SK-N-SH (cell line): ENCODE results near the gene ITFG1. TPM values are rescaled to one million over a fixed set of nuclear protein-coding genes. Genes with fewer than 3 reads are reported as not detected.

ENCODE experiments used
- CTCF ChIA-PET: fragments of 300-600, 350-600 bp; formaldehyde crosslinking; extraction: SDS; loops from one replicate; lab custom pipeline; 2021; lab: Yijun Ruan, JAX
- POLR2A ChIA-PET: fragments of 350-600 bp; sonication (Branson Sonifier 250); formaldehyde crosslinking; extraction: SDS; loops from one replicate; lab custom pipeline; 2020; ENCODE audit warnings: antibody characterized with exemption, inconsistent platforms; lab: Yijun Ruan, JAX
- DNase-seq: peaks from one replicate; pipeline ENCODE4 v3.0.0; 2012
- H2AFZ ChIP-seq: fragments of 200-600 bp; sonication (generic); 2 replicates; pipeline ENCODE4 v1.8.1; 2016; ENCODE audit warnings: antibody characterized with exemption, mild to moderate bottlenecking, low read depth
- H3F3A ChIP-seq: fragments of 200-600 bp; sonication (generic); replicated peaks from 2 replicates; pipeline ENCODE3; 2016; ENCODE audit warnings: antibody characterized with exemption, mild to moderate bottlenecking; ENCODE audit not compliant: insufficient read depth
- H3K27ac ChIP-seq, 2 experiments: fragments of 200-500 bp in 1 of 2; fragments of 200-600 bp in 1 of 2; sonication (Bioruptor generic) in 1 of 2; sonication (generic), shearing (Covaris generic) in 1 of 2; 2 replicates each; pipeline versions ENCODE4 v1.5.1 to v1.6.1; 2014 to 2016; ENCODE audit warnings: low read depth in 2 of 2, inconsistent platforms in 1 of 2, low read length in 1 of 2, mild to moderate bottlenecking in 1 of 2, mixed read lengths in 1 of 2
- H3K27me3 ChIP-seq: fragments of 200-600 bp; sonication (generic), shearing (Covaris generic); 2 replicates; pipeline ENCODE4 v1.6.1; 2016; ENCODE audit warnings: mixed run types; ENCODE audit not compliant: insufficient read depth
- H3K36me3 ChIP-seq, 2 experiments: fragments of 200-500 bp in 1 of 2; fragments of 200-600 bp in 1 of 2; sonication (Bioruptor generic) in 1 of 2; sonication (generic) in 1 of 2; replicated peaks in 1 of 2; 2 replicates each; pipeline versions ENCODE3 to v1.5.1; 2014 to 2016; ENCODE audit warnings: low read length in 1 of 2, mild to moderate bottlenecking in 1 of 2; ENCODE audit not compliant: insufficient read depth in 2 of 2, control insufficient read depth in 1 of 2
- H3K4me1 ChIP-seq, 2 experiments: fragments of 200-500 bp in 1 of 2; fragments of 200-600 bp in 1 of 2; sonication (Bioruptor generic) in 1 of 2; sonication (generic), shearing (Covaris generic) in 1 of 2; 2 replicates each; pipeline versions ENCODE4 v1.5.1 to v1.6.1; 2014 to 2016; ENCODE audit warnings: low read depth in 1 of 2, low read length in 1 of 2, mixed run types in 1 of 2; ENCODE audit not compliant: insufficient read depth in 2 of 2, control insufficient read depth in 1 of 2
- H3K4me2 ChIP-seq: fragments of 200-600 bp; sonication (generic), shearing (Covaris generic); 2 replicates; pipeline ENCODE4 v1.6.1; 2017; ENCODE audit warnings: mixed run types
- H3K4me3 ChIP-seq, 2 experiments: fragments of 200-500 bp in 1 of 2; fragments of 200-600 bp in 1 of 2; sonication (Bioruptor generic) in 1 of 2; sonication (generic), shearing (Covaris generic) in 1 of 2; 2 replicates each; pipeline versions ENCODE4 v1.5.1 to v1.8.1; 2014 to 2016; ENCODE audit warnings: low read depth in 2 of 2, inconsistent platforms in 1 of 2, low read length in 1 of 2, mild to moderate bottlenecking in 1 of 2, mixed read lengths in 1 of 2, moderate library complexity in 1 of 2
- H3K79me2 ChIP-seq: fragments of 200-600 bp; sonication (generic); 2 replicates; pipeline ENCODE4 v1.8.1; 2017; ENCODE audit warnings: mild to moderate bottlenecking; ENCODE audit not compliant: insufficient read depth
- H3K9ac ChIP-seq: fragments of 200-600 bp; sonication (generic); 2 replicates; pipeline ENCODE4 v1.6.1; 2017; ENCODE audit warnings: mixed run types
- H3K9me2 ChIP-seq: fragments of 200-600 bp; sonication (generic); 2 replicates; pipeline ENCODE4 v1.6.1; 2017; ENCODE audit warnings: mixed run types
- H3K9me3 ChIP-seq: fragments of 200-600 bp; sonication (generic); 2 replicates; pipeline ENCODE4 v1.6.1; 2017; ENCODE audit warnings: mixed run types, mild to moderate bottlenecking, moderate library complexity
- H4K20me1 ChIP-seq: fragments of 200-600 bp; sonication (generic); 2 replicates; pipeline ENCODE4 v1.6.1; 2017; ENCODE audit warnings: mild to moderate bottlenecking, mixed run types; ENCODE audit not compliant: insufficient read depth
- FOSL2 ChIP-seq: IDR thresholded peaks from 2 replicates; pipeline ENCODE4 v1.4.0; 2012; ENCODE audit warnings: low read depth, mild to moderate bottlenecking, moderate library complexity, borderline replicate concordance
- FOXJ3 ChIP-seq: sonication (generic); formaldehyde crosslinking; IDR thresholded peaks from 2 replicates; pipeline ENCODE4 v1.5.1; 2020; ENCODE audit warnings: mild to moderate bottlenecking, missing genetic modification reagents
- GABPA ChIP-seq: IDR thresholded peaks from 2 replicates; pipeline ENCODE4 v1.4.0; 2012; ENCODE audit warnings: low read depth, mild to moderate bottlenecking
- POLR2AphosphoS5 ChIP-seq: IDR thresholded peaks from 2 replicates; pipeline ENCODE4 v1.6.1; 2012; ENCODE audit warnings: low read depth, low read length
- RAD21 ChIP-seq: IDR thresholded peaks from 2 replicates; pipeline ENCODE4 v1.6.1; 2012; ENCODE audit warnings: mild to moderate bottlenecking, low read length
- RXRA ChIP-seq: IDR thresholded peaks from 2 replicates; pipeline ENCODE4 v1.4.0; 2012; ENCODE audit warnings: low read depth, mild to moderate bottlenecking, borderline replicate concordance
- SIN3A ChIP-seq: IDR thresholded peaks from 2 replicates; pipeline ENCODE4 v1.6.1; 2012; ENCODE audit warnings: low read depth, mild to moderate bottlenecking, low read length, moderate library complexity, borderline replicate concordance
- WGBS: methylation state at CpG from one replicate; pipeline ENCODE4 v1.1.6; 2017; ENCODE audit warnings: low lambda C conversion rate; 5-methylcytosine and 5-hydroxymethylcytosine counted together
- polyA plus RNA-seq, 3 experiments: library from polyadenylated mRNA; depleted of rRNA; stranded (reverse); fragments of >200 nt; gene quantifications; 2 replicates each; pipeline ENCODE4 v1.2.3, GENCODE V29; 2012
- TF ChIP-seq, protein P1 (sequence below): fragments of 200-600 bp; sonication (generic); IDR thresholded peaks from 2 replicates; pipeline ENCODE4 v1.6.1; 2017; ENCODE audit warnings: antibody characterized with exemption, mild to moderate bottlenecking, moderate library complexity

The ITFG1 gene
- polyA plus RNA-seq, 1 of the 3 experiments (the other 2 are of a cell fraction): 48.6 TPM

GRCh38 chr16:47458331-47458730 lies 2.5 kb downstream of the ITFG1 start:
- Histone ChIP-seq H3K9me2 (no peaks in the 10 kb centered on the region), H4K20me1 (no peaks in the 10 kb centered on the region), H3K27me3 (no peaks in the 10 kb centered on the region), H3K4me3 (no peak overlapping the region), H3F3A (peaks cover 9% of the 10 kb centered on the region), H2AFZ (no peak overlapping the region), H3K9me3 (no peaks in the 10 kb centered on the region), H3K79me2 (peaks cover 27% of the 10 kb centered on the region; the same call in 1 of the 2 replicates), H3K4me1 (peaks cover 9 to 26% of the 10 kb centered on the region in 2 experiments; a peak in 3 of 4 replicates), H3K36me3 (peaks cover 32 to 45% of the 10 kb centered on the region in 2 experiments), H3K9ac (no peak overlapping the region), H3K4me2 (no peak overlapping the region), H3K27ac (no peak overlapping the region)
- ChIA-PET POLR2A (no interaction called here), CTCF (interaction anchor here (0.6 to 1.6 kb wide), 2 partner anchors 659 to 676 kb away, joined by 3 read pairs; no protein-coding TSS in a partner anchor)
- TF ChIP-seq FOXJ3 (CRISPR knock-in tag): no peak
- TF ChIP-seq, protein P1, sequence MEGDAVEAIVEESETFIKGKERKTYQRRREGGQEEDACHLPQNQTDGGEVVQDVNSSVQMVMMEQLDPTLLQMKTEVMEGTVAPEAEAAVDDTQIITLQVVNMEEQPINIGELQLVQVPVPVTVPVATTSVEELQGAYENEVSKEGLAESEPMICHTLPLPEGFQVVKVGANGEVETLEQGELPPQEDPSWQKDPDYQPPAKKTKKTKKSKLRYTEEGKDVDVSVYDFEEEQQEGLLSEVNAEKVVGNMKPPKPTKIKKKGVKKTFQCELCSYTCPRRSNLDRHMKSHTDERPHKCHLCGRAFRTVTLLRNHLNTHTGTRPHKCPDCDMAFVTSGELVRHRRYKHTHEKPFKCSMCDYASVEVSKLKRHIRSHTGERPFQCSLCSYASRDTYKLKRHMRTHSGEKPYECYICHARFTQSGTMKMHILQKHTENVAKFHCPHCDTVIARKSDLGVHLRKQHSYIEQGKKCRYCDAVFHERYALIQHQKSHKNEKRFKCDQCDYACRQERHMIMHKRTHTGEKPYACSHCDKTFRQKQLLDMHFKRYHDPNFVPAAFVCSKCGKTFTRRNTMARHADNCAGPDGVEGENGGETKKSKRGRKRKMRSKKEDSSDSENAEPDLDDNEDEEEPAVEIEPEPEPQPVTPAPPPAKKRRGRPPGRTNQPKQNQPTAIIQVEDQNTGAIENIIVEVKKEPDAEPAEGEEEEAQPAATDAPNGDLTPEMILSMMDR: no peak
- no peak for TF ChIP-seq FOSL2
- no peak for DNase-seq
- 93% methylated on average over 2 of the region's 2 CpGs for WGBS

GRCh38 chr16:47449788-47450187 lies 11.1 kb downstream of the ITFG1 start:
- Histone ChIP-seq H3K4me2 (0 out of 2 replicates have a peak overlapping the region, but pooled peaks have one; percentile 32), H3K4me3 (no peak overlapping the region), H3K27me3 (no peaks in the 10 kb centered on the region), H3K9me2 (no peaks in the 10 kb centered on the region), H3F3A (no peaks in the 10 kb centered on the region), H3K36me3 (peaks cover 44 to 74% of the 10 kb centered on the region in 2 experiments), H3K79me2 (no peaks in the 10 kb centered on the region)
- no peak for TF ChIP-seq SIN3A
- no peak for TF ChIP-seq POLR2AphosphoS5
- no peak for TF ChIP-seq RXRA
- TF ChIP-seq GABPA: no peak
- no peak for TF ChIP-seq RAD21
- TF ChIP-seq, all 33 proteins: peak for 0
- no peak for DNase-seq
- Histone ChIP-seq H3K9me3 (no peaks in the 10 kb centered on the region), H3K4me1 (peaks cover 0 to 4% of the 10 kb centered on the region in 2 experiments; a peak in 3 of 4 replicates), H3K9ac (no peak overlapping the region), H2AFZ (no peak overlapping the region), H3K27ac (no peak overlapping the region), H4K20me1 (no peaks in the 10 kb centered on the region)
- WGBS: 98% methylated on average over 3 of the region's 3 CpGs
- ChIA-PET POLR2A (no interaction called here), CTCF (interaction anchor here (1.1 to 2.2 kb wide), 2 partner anchors 13 to 308 kb away, joined by 3 to 8 read pairs; no protein-coding TSS in a partner anchor)
